Measurements from ENCODE around the gene ADARB2. TPM values are rescaled to one million over a fixed set of nuclear protein-coding genes. Genes with fewer than 3 reads are reported as not detected.

ADARB2 gene
- total RNA-seq, 4 donors from 2014 or later = 8.4 to 23.2 (median 19.6) TPM

- Histone ChIP-seq H3K4me1 (peaks cover 0 to 9% (median 0%) of the 10 kb centered on the region in 4 donors), H3K27me3 (no peaks in the 10 kb centered on the region), H3K4me3 (no peak overlapping the region), H3K36me3 (no peaks in the 10 kb centered on the region), H3K27ac (no peak overlapping the region), H3K9me3 (peaks cover 0 to 3% (median 0%) of the 10 kb centered on the region in 4 donors)
- no peak for TF ChIP-seq POLR2A (IDR thresholded peaks at IDR 0.05)
- no peak for TF ChIP-seq CTCF (IDR thresholded peaks at IDR 0.05)
- TF ChIP-seq EP300 (IDR thresholded peaks at IDR 0.05) = no peak
- DNase-seq (ENCODE audit: low spot score in 2 of 2) = no peak
- WGBS, 2 donors = 77 to 81% methylated on average over 7 of the region's 7 CpGs
These were observed 48.8 kb downstream of the ADARB2 start for GRCh38 chr10:1688531-1688930.

- 72 to 83% methylated on average over 9 of the region's 9 CpGs for WGBS, 2 donors
- Histone ChIP-seq H3K4me1 (peaks cover 0 to 9% (median 0%) of the 10 kb centered on the region in 4 donors), H3K27ac (no peak overlapping the region), H3K4me3 (no peak overlapping the region), H3K9me3 (peaks cover 0 to 3% (median 0%) of the 10 kb centered on the region in 4 donors), H3K36me3 (no peaks in the 10 kb centered on the region), H3K27me3 (no peaks in the 10 kb centered on the region)
- TF ChIP-seq CTCF (IDR thresholded peaks at IDR 0.05) (no peak), EP300 (IDR thresholded peaks at IDR 0.05) (no peak), POLR2A (IDR thresholded peaks at IDR 0.05) (no peak)
- no peak for DNase-seq (ENCODE audit: low spot score in 2 of 2)
These were observed 49.6 kb downstream of the ADARB2 start for GRCh38 chr10:1687623-1688150.

- Histone ChIP-seq H3K27me3 (no peaks in the 10 kb centered on the region), H3K36me3 (no peaks in the 10 kb centered on the region), H3K4me1 (peaks cover 0 to 9% (median 0%) of the 10 kb centered on the region in 4 donors), H3K9me3 (peaks cover 0 to 3% (median 0%) of the 10 kb centered on the region in 4 donors), H3K4me3 (no peak overlapping the region), H3K27ac (no peak overlapping the region)
- no peak for TF ChIP-seq CTCF (IDR thresholded peaks at IDR 0.05)
- 82 to 84% methylated on average over 5 of the region's 5 CpGs for WGBS, 2 donors
- no peak for DNase-seq (ENCODE audit: low spot score in 2 of 2)
These were observed 50.1 kb downstream of the ADARB2 start for GRCh38 chr10:1687190-1687589.

GRCh38 chr10:1686491-1686749 lies 50.9 kb downstream of the ADARB2 start:
- 59 to 62% methylated on average over 9 of the region's 9 CpGs for WGBS, 2 donors
- no peak overlapping the region for H3K4me3 ChIP-seq
- H3K27me3 ChIP-seq = no peaks in the 10 kb centered on the region
- no peaks in the 10 kb centered on the region for H3K36me3 ChIP-seq
- no peak for DNase-seq (ENCODE audit: low spot score in 2 of 2)
- H3K4me1 ChIP-seq = peaks cover 0 to 9% (median 0%) of the 10 kb centered on the region in 4 donors
- no peak for TF ChIP-seq EP300 (IDR thresholded peaks at IDR 0.05)
- TF ChIP-seq POLR2A (IDR thresholded peaks at IDR 0.05) = no peak
- TF ChIP-seq CTCF (IDR thresholded peaks at IDR 0.05) = no peak
- no peak overlapping the region for H3K27ac ChIP-seq
- H3K9me3 ChIP-seq = peaks cover 0 to 3% (median 0%) of the 10 kb centered on the region in 4 donors

- Histone ChIP-seq H3K36me3 (no peaks in the 10 kb centered on the region), H3K4me3 (no peak overlapping the region), H3K9me3 (peaks cover 0 to 3% (median 0%) of the 10 kb centered on the region in 4 donors), H3K27ac (no peak overlapping the region), H3K4me1 (peaks cover 0 to 9% (median 0%) of the 10 kb centered on the region in 4 donors), H3K27me3 (no peaks in the 10 kb centered on the region)
- DNase-seq (ENCODE audit: low spot score in 2 of 2) = no peak
- 36 to 40% methylated on average over 15 of the region's 15 CpGs for WGBS, 2 donors
- no peak for TF ChIP-seq CTCF (IDR thresholded peaks at IDR 0.05)
- no peak for TF ChIP-seq EP300 (IDR thresholded peaks at IDR 0.05)
- TF ChIP-seq POLR2A (IDR thresholded peaks at IDR 0.05) = no peak
These were observed 51.4 kb downstream of the ADARB2 start for GRCh38 chr10:1685699-1686490.
